ENCODE data around the gene ZNF501. TPM values are rescaled to one million over a fixed set of nuclear protein-coding genes. Genes with fewer than 3 reads are reported as not detected.

Gene ZNF501
- total RNA-seq = 5.4 TPM
- long read RNA-seq = 0 reads

DNA sequence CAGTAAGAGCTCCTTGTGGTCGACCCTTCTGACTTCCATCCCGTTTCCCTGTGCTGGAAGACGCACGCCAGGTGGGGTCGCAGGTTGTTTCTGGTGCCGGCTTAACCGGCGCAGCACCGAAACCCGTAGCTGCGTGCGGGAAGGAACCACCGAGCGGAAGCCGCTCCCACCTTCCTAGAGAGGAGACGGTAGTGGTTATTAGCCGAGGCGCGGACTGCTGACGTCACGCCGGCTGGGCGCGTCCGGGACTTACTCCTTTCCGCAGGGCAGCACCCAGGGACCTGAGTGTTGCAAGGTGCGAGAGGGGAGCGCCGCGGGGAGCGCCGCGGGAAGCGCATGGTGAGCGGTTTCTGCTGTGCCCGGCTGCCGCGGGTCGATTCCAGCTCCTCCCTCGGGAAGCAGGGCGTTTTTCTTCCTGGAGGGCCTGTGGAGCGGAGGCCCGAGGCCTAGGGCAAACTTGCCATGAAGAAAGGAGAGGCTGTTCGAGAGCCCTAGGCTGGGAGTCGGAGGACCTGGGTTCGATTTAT lies at the start of gene ZNF501:
Gene ZNF501, plus strand, starts transcription at position 252 of the 527 bp plus-strand sequence. CDS start 4,787 bp downstream, outside the sequence.
- DNase-seq (ENCODE audit: missing footprints) = peak; percentile 98
- intact Hi-C loops (cut with DNase I) = loop anchor here (2.0 kb wide), 1 partner anchor 17 kb away; the partner anchor contains the start of gene ZNF502
- peak; percentile 99 for ATAC-seq

DNA sequence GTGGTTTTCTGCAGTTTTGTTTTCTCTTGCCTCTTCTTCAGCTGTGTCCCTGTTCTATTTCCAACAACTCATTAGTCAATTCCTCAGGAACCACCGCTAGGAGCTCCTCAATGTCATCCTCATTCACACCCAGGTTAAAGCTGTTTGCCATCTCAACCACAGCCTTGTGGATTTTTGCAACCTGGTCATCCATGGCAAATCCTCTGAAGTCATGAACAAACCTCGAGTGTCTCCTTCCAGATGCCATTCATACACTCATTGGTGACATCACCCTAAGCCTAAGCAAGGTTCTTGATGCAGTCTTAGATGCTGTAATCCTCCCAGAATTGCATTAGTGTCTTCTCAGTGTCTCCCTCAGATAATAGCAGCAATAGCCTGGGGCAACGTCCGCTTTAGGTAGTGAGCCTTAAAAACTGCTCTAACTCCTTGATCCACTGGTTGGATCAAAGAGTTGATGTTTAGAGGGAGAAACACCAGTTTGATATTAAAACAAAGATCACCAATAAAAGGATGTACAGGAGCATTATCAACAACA lies 48.4 kb upstream of the ZNF501 start:
- intact Hi-C loops (cut with DNase I) = no loop called here
- DNase-seq (ENCODE audit: missing footprints) (no peak), ATAC-seq (no peak)

DNA sequence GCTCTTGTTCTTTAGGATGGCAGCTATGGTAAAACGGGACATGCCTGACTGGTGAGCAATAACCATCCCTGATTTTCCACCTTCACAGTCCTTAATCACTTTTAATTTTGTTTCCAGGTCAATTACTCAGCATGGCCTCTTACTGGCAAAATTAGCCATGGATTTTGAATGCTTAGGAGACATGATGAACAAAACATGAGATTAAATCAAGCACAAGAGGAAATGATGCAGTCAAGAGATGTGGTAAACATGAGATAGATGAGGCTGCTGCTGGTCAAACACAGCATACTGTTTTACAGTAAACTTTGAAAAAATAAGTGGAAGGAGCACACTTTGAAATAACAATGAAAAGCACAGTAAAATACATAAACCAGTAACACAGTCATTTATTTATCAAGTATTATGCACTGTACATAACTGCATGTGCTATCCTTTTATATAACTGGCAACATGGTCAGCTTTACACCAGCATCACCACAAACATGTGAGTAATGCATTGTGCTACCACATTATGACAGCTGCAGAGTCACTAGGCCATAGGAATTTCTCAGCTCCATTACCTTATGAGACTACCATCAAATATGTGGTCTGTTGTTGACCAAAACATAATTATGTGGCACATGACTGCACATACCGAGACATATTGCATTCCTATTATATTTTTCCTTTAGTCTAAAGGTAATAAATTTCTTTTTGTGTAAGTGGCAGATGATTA lies 47.1 kb upstream of the ZNF501 start:
- intact Hi-C loops (cut with DNase I) = no loop called here
- DNase-seq (ENCODE audit: missing footprints) (no peak), ATAC-seq (no peak)

DNA sequence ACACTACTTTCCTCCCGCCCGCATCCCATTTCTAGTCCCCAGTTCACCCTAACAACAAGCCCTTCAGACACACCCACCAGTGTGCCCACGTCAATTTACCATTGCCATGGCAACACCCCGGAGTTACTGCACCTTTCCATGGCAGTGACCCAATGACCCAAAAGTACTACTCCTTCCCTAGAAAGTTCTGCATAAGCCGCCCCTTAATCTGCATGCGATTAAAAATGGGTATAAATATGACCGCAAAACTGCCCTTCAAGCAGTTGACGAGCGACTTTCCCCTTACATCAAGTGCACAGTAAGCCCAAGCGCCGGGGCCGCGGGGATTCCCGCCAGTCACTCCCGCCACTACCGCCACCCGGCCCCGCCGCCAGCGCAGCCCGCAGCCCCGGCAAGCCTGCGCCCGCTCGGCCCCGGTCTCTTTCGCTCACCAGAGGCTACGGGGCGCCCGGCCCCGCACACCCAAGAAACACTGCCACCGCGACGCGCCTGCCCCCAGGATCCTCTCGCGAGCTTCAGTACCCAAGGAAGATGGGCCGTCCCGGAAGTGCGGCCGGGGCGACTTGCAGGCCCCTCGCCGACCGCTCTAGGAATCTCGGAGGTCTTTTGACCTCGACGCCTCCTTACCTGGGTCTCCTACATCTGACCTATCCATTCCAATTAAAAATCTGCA lies 44.2 kb upstream of the ZNF501 start:
- ATAC-seq (peak; percentile 92), DNase-seq (ENCODE audit: missing footprints) (peak; percentile 89)
- intact Hi-C loops (cut with DNase I) = no loop called here

DNA sequence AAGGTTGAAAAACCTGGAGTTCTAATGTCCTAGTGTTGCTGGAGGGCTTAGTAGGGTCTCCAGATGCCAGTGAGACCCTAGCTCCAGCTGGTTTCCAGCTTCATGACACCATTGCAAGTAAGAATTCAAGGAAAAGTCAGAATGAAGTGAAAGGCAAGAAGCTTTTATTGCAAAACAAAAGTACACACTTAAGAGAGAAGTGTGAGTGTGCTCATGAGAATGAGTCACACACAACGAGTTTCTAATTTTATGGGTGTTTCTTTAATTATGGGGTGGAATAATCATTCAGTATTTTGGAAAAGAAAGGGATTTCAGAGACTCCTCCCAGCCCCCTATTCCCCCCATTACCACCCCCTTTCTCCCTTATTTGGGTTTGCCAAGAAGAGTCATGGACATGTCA lies 41.5 kb upstream of the ZNF501 start:
- intact Hi-C loops (cut with DNase I) = no loop called here
- DNase-seq (ENCODE audit: missing footprints) (no peak), ATAC-seq (no peak)

DNA sequence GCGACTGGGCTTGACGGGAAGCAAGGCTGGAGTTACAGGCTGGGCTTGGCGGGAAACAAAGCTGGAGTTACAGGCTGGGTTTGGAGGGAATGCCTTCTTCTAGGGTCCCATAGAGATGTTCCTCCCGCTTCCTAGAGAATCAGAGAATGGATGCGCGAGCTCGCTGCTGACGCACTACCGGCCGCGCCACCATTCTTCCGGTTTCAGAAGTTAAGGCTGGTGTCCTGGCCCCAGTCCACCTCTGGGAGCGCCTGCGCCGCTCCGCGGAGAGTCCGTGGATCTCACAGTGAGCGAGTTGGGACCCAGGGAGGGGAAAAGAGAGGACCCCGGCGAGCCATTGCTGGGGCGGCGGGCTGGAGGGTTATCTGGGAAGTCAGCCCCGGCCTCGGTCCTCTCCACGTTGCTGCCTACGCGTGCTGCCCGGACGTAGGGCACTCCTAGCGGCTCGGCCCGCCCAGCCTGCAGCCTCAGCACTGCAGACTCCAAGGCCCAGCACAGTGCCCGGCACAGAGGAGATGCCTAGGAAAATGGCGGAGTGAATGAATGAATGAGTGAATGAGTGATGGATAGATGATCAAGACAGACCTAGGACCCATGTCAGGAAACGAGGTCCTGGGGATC lies 16.9 kb upstream of the ZNF501 start, which contains the start of gene ZNF502:
Gene ZNF502, plus strand, starts transcription at position 206 of the 621 bp plus-strand sequence. CDS start 7,602 bp downstream, outside the sequence.
- intact Hi-C loops (cut with DNase I) = loop anchor here (2.0 to 5.0 kb wide), 2 partner anchors 16 to 150 kb away; partner anchors contain the start of genes TMEM42 and ZNF501
- ATAC-seq = peak; percentile 98
- DNase-seq (ENCODE audit: missing footprints) = peak; percentile 92

DNA sequence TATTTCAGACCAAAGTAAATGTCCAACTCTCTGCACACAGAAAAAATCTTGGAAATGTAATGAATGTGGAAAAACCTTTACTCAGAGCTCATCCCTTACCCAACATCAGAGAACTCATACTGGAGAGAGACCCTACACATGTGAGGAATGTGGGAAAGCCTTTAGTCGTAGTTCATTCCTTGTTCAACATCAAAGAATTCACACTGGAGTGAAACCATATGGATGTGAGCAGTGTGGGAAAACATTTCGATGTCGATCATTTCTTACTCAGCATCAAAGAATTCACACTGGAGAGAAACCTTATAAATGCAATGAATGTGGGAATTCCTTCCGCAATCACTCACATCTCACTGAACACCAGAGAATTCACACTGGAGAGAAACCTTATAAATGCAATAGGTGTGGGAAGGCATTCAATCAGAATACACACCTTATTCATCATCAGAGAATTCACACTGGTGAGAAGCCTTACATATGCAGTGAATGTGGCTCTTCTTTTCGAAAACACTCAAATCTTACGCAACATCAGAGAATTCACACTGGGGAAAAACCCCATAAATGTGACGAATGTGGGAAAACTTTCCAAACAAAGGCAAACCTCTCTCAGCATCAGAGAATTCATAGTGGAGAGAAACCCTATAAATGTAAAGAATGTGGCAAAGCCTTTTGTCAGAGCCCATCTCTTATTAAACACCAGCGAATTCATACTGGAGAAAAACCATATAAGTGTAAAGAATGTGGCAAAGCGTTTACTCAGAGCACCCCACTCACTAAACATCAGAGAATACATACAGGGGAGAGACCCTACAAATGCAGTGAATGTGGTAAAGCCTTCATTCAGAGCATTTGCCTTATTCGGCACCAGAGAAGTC lies 8.0 kb upstream of the ZNF501 start:
- intact Hi-C loops (cut with DNase I) = no loop called here
- ATAC-seq (no peak), DNase-seq (ENCODE audit: missing footprints) (no peak)

DNA sequence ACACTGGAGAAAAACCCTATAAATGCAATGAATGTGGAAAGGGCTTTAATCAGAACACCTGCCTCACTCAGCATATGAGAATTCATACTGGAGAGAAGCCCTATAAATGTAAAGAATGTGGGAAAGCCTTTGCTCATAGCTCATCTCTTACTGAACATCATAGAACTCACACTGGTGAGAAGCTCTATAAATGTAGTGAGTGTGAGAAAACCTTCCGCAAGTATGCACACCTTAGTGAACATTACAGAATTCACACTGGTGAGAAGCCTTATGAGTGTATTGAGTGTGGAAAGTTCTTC lies 7.4 kb upstream of the ZNF501 start:
- intact Hi-C loops (cut with DNase I) = no loop called here
- ATAC-seq (no peak), DNase-seq (ENCODE audit: missing footprints) (no peak)

DNA sequence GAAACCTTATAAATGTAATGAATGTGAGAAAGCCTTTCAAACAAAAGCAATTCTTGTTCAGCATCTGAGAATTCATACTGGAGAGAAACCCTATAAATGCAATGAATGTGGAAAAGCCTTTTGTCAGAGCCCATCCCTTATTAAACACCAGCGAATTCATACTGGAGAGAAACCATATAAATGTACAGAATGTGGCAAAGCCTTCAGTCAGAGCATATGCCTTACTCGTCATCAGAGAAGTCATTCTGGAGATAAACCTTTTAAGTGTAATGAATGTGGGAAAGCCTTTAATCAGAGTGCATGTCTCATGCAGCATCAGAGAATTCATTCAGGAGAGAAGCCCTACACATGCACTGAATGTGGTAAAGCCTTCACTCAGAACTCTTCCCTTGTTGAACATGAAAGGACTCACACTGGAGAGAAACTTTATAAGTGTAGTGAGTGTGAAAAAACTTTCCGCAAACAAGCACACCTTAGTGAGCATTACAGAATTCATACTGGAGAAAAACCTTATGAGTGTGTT lies 5.3 kb downstream of the ZNF501 start:
- ATAC-seq (no peak), DNase-seq (ENCODE audit: missing footprints) (no peak)
- intact Hi-C loops (cut with DNase I) = no loop called here

DNA sequence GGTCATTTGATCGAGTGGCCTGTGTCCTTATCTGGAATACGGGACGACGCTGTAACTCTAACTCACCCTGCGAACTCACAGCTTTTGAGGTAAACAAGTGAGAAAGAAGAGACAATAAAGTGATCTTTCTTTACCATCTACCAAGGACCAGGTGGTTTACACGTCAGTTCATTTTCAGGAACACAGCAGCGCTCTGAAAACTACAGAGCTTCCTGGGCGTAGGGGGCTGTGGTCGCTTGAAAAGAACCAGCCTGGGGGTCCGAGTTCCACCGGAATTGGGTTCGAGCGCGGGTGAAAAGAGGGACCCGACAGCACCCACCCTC lies 31.6 kb downstream of the ZNF501 start:
- no peak for ATAC-seq
- intact Hi-C loops (cut with DNase I) = loop anchor here (2.0 kb wide), 1 partner anchor 100 kb away; the partner anchor contains the start of gene TMEM42
- no peak for DNase-seq (ENCODE audit: missing footprints)

DNA sequence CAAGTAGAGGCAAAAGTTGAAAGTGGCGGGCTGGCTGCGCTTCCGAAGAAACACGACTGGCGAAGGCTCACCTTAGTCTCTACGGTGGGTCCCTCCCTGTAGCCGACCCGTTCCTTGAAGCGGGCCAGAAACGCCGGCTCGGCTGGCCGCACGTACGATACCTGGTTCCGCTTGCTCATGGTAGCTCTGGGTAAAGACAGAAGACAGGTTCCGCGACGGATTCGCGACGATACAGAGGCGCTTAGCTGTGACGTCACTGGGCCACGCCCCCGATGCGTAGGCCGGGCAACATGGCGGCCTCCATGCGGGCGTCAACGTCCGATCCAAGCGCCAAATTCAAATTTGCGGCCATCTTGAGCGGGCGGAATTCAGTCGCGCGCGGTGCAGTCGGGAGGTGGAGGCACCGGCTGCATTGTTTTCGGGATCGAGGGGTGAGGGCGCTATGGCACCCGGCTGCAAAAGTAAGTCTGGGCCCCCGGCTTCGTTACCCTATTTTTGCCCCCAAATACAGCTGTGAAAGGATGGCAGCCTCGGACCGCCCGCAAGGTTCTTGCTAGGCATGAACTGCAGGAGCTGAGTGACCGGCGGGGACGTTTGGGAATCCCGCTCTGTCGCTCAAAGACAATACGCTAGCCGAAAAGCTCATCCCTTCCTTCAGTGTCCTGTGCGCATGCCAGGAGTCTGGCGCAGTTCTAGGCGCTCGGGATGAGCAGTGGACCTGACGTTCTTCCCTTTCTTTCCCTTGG lies 32.2 kb downstream of the ZNF501 start, which contains the start of the genes KIAA1143 and KIF15:
Gene KIAA1143, minus strand, starts transcription at position 196 of the 746 bp plus-strand sequence. Its CDS starts 17 bp downstream, at position 179.
Gene KIF15, plus strand, starts transcription at position 371 of the 746 bp plus-strand sequence. Its CDS starts 72 bp downstream, at position 443.
- peak; percentile 98 for DNase-seq (ENCODE audit: missing footprints)
- intact Hi-C loops (cut with DNase I) = loop anchor here (2.0 kb wide), 1 partner anchor 99 kb away; the partner anchor contains the start of gene TMEM42
- ATAC-seq = peak; percentile 99

DNA sequence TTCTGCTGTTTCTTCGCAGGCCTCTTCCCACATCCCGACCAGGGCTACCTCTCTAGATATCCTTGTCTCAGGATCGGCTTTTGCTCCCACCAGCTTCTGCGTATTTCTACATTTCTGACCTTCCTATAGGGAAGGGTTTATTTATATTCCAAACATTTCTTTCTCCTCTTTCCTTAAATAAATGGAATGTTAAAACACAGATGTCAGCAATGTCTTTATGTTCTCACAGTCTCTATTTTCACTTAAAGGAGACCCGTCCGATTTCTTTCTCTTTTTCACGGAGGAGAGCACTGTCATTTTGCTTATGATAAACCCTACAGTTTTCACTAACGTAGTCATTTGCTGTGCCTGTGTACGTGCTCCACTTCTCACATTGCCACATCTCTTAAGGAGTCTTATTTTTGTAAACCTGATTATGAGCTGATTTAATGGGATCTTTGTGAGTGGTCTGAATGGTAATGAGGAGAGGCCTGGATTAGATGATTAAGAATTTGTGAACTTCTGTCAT lies 32.8 kb downstream of the ZNF501 start:
- ATAC-seq (no peak), DNase-seq (ENCODE audit: missing footprints) (no peak)
- intact Hi-C loops (cut with DNase I) = no loop called here

DNA sequence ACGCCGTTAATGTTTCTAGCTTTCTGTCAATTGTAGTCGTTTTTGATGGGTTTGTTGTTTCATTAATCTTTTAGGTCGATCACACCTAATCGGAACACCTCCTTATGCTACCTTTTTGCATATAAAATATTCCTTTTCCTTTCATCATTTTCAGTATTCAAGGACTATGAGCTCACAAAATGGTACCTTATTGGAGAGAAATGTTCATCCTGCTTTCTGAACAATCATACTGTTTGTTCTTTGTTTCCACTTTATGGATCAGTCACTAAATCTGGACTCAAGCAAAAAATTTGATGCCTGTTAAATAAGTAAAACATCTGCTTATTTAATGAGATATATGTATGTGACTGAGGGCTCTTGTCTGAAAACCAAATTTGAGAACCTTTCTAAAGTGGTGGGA lies 33.3 kb downstream of the ZNF501 start:
- no peak for DNase-seq (ENCODE audit: missing footprints)

DNA sequence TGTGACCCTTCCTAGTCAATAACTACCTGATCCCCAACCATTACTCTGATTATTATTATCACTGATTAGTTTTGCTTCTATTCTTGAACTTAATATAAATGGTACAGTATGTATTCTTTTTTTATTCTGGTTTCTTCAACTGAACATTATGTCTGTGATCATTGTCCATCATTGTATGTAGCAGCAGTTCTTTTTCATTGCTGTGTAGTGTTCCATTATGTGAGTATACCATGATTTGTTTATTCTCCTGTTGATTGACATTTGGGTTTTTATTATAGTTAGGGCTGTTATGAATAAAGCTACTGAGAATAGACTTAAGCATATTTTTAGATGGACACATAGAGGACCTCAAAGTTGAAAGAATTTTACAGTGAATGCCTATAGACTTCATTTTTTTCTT lies 34.8 kb downstream of the ZNF501 start:
- intact Hi-C loops (cut with DNase I) = no loop called here
- ATAC-seq (no peak), DNase-seq (ENCODE audit: missing footprints) (no peak)

More for the DNA sequence above, 33.3 kb downstream of the ZNF501 start:
- ATAC-seq = no peak
- intact Hi-C loops (cut with DNase I) = no loop called here

DNA sequence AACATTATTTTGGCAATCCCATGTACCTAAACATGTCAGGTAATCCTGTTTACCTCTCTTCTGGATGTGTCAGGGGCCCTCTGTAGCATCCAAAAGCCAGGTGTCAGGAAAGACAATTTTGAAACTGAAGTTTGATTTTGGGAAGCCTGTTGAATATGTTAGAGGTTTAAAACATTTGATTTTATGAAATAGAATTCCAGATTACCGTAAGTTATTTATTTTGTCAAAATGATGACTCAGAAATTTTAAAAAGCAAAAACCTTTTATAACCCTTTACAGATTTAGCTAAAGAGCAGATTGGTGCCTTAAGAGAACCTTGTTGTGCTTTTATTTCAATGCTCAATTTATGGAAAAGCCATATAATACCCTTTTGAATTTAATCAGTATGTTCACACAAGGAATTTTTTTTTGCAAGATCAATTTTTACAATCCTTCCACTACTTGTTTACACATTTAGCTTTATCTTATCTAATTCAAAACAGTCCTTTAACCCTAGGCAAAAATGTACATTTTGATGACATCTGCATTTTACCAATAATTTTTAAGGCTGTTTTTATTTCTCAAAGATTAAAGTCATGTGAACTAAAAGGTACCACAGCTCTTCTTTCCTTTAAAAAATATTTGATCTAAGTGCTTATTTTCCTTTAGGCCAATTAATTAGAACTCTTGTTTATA lies 42.1 kb downstream of the ZNF501 start:
- intact Hi-C loops (cut with DNase I) = no loop called here
- DNase-seq (ENCODE audit: missing footprints) (no peak), ATAC-seq (no peak)

DNA sequence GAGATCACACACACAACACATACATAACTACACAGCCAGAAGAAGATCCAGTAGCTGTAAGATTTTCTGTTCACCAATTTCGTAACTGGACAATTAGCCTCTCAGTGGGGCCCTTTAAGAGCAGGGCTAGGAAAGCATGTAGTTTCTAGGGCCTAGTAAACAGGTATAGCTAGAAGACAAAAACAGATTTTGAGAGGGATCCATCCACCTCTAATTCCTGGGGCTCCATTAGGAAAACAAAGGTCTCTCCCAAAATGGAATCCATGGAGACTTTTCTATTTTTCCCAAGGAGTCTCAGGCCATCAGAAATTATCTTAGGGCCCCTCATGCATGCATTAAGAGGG lies 42.6 kb downstream of the ZNF501 start:
- ATAC-seq = no peak
- DNase-seq (ENCODE audit: missing footprints) = no peak
- intact Hi-C loops (cut with DNase I) = no loop called here

DNA sequence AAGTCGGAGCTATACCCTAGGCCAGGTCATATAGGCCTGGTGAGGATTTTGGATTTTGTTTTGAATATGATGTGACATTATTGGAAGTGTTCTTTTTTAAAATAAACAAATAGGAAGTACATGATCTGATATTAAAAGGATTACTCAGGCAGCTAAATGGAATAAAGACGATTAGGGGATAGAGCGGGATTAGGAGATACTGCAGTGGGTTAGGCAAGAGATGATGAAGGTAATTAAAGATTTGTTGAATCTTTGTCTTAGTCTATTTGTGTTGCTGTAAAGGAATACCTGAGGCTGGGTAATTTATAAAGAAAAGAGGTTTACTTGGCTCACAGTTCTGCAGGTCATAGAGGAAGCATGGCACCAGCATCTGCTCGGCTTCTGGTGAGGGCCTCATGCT lies 53.5 kb downstream of the ZNF501 start:
- DNase-seq (ENCODE audit: missing footprints) (no peak), ATAC-seq (no peak)
- intact Hi-C loops (cut with DNase I) = no loop called here
